Measurements from ENCODE around the gene FBXL17. TPM values are rescaled to one million over a fixed set of nuclear protein-coding genes. Genes with fewer than 3 reads are reported as not detected.

The FBXL17 gene
- total RNA-seq, 4 donors from 2014 or later: 10.7 to 31.6 (median 22.1) TPM

DNA sequence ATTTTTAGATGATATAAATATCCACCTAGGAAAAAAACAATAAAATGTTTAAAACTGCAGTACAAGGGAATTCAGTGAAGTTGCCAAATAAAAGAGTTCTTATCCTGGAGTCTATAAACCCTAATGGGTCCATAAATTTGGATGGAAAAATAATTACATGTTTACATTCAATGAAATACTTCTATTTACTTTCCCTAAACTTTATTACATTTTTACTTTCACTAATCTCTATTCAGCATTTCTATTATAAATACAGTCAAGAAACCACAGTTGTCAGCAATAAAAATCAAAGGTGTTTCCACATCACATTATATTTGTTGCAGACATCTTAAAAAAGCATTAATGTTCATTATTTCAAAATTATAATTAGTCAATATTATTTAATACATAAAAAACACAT, 118.6 kb downstream of the FBXL17 start:
- Histone ChIP-seq H3K27me3 (no peaks in the 10 kb centered on the region), H3K9me3 (no peaks in the 10 kb centered on the region), H3K27ac (no peak overlapping the region), H3K36me3 (no peaks in the 10 kb centered on the region), H3K4me1 (no peaks in the 10 kb centered on the region), H3K4me3 (no peak overlapping the region)
- TF ChIP-seq POLR2A (IDR thresholded peaks at IDR 0.05): no peak
- TF ChIP-seq, protein P1, sequence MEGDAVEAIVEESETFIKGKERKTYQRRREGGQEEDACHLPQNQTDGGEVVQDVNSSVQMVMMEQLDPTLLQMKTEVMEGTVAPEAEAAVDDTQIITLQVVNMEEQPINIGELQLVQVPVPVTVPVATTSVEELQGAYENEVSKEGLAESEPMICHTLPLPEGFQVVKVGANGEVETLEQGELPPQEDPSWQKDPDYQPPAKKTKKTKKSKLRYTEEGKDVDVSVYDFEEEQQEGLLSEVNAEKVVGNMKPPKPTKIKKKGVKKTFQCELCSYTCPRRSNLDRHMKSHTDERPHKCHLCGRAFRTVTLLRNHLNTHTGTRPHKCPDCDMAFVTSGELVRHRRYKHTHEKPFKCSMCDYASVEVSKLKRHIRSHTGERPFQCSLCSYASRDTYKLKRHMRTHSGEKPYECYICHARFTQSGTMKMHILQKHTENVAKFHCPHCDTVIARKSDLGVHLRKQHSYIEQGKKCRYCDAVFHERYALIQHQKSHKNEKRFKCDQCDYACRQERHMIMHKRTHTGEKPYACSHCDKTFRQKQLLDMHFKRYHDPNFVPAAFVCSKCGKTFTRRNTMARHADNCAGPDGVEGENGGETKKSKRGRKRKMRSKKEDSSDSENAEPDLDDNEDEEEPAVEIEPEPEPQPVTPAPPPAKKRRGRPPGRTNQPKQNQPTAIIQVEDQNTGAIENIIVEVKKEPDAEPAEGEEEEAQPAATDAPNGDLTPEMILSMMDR (IDR thresholded peaks at IDR 0.05): no peak
- no peak for DNase-seq

- TF ChIP-seq POLR2A (IDR thresholded peaks at IDR 0.05): no peak
- TF ChIP-seq, protein P1 (IDR thresholded peaks at IDR 0.05): no peak
- no peak for DNase-seq
- Histone ChIP-seq H3K4me1 (no peaks in the 10 kb centered on the region), H3K27ac (no peak overlapping the region), H3K36me3 (no peaks in the 10 kb centered on the region), H3K9me3 (no peaks in the 10 kb centered on the region), H3K27me3 (no peaks in the 10 kb centered on the region), H3K4me3 (no peak overlapping the region)
Observed at GRCh38 chr5:108260858-108261170, 121.1 kb downstream of the FBXL17 start.

GRCh38 chr5:108260117-108260857, 121.6 kb downstream of the FBXL17 start:
- Histone ChIP-seq H3K4me1 (no peaks in the 10 kb centered on the region), H3K27ac (no peak overlapping the region), H3K9me3 (no peaks in the 10 kb centered on the region), H3K36me3 (no peaks in the 10 kb centered on the region), H3K4me3 (no peak overlapping the region), H3K27me3 (no peaks in the 10 kb centered on the region)
- TF ChIP-seq POLR2A (IDR thresholded peaks at IDR 0.05): no peak
- TF ChIP-seq, protein P1 (IDR thresholded peaks at IDR 0.05): peak; percentile 46 to 93 (median 82)
- DNase-seq: peak; percentile 61 to 88 (median 63)

- Histone ChIP-seq H3K4me1 (no peaks in the 10 kb centered on the region), H3K36me3 (no peaks in the 10 kb centered on the region), H3K27me3 (no peaks in the 10 kb centered on the region), H3K27ac (no peak overlapping the region), H3K9me3 (no peaks in the 10 kb centered on the region), H3K4me3 (no peak overlapping the region)
- TF ChIP-seq, protein P1 (IDR thresholded peaks at IDR 0.05): no peak
- TF ChIP-seq POLR2A (IDR thresholded peaks at IDR 0.05): no peak
- no peak for DNase-seq
Observed at GRCh38 chr5:108259306-108259705, 122.6 kb downstream of the FBXL17 start.

DNA sequence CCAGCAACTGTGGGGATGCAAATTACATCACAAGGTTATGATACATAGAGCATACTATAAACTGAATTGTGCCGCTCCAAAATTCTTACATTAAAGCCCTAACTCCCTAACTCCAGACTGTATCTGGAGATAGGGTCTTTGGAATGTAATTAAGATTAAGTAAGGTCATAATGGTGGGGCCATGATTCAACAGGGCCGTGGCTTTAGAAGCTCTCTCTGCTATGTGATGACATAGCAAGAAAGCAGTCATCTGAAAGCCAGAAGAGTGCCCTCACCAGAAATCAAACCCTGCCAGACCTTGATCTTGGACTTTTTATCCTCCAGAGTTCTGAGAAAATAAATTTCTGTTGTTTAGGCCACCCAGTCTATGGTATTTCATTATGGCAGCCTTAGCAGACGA, 123.9 kb downstream of the FBXL17 start:
- Histone ChIP-seq H3K36me3 (no peaks in the 10 kb centered on the region), H3K27ac (no peak overlapping the region), H3K4me1 (no peaks in the 10 kb centered on the region), H3K27me3 (no peaks in the 10 kb centered on the region), H3K4me3 (no peak overlapping the region), H3K9me3 (no peaks in the 10 kb centered on the region)
- TF ChIP-seq POLR2A (IDR thresholded peaks at IDR 0.05): no peak
- TF ChIP-seq, protein P1 (IDR thresholded peaks at IDR 0.05): no peak
- DNase-seq: no peak

Data from Peyer's patch (tissue), 4 donors.